Prostate gland (tissue), 2 donors: ENCODE data around the gene SELENOP. TPM values are rescaled to one million over a fixed set of nuclear protein-coding genes. Genes with fewer than 3 reads are reported as not detected.
A peak's percentile ranks its signal among the peaks of the same experiment; 100 is the strongest.
"Not testable (repeated sequence)": the region's sequence is repeated elsewhere in the genome, so short reads cannot be mapped to it uniquely, and the experiment has no call there.

Experiments used
- DNase-seq: peaks from one replicate; pipeline ENCODE4 v3.0.0-alpha.2; 2019; ENCODE audit warnings: low spot score
- H3K27ac ChIP-seq, 2 donors: fragments of 200-600 bp; sonication (generic); 2 replicates each; pipeline ENCODE4 v1.5.1; 2017 to 2019
- H3K27me3 ChIP-seq: fragments of 200-600 bp; sonication (generic); replicated peaks from 2 replicates; pipeline ENCODE4 v1.5.1; 2019; ENCODE audit not compliant: insufficient read depth
- H3K36me3 ChIP-seq, 2 donors: fragments of 200-600 bp; sonication (generic); 1 replicate in 1 of 2; 2 replicates in 1 of 2; pipeline versions ENCODE4 v1.5.1 to v1.8.1; 2017 to 2019
- H3K4me1 ChIP-seq: fragments of 200-600 bp; sonication (generic); replicated peaks from 2 replicates; pipeline ENCODE4 v1.5.1; 2019
- H3K4me3 ChIP-seq, 2 donors: fragments of 200-600 bp; sonication (generic); 2 replicates each; pipeline ENCODE4 v1.5.1; 2017 to 2019
- H3K9me3 ChIP-seq: fragments of 200-600 bp; sonication (generic); 2 replicates; pipeline ENCODE4 v1.5.1; 2017
- CTCF ChIP-seq, 4 experiments: fragments of 200-600 bp in 2 of 4; fragments of 450-650 bp in 2 of 4; sonication (generic) in 2 of 4; IDR thresholded peaks; 1 replicate in 3 of 4; 2 replicates in 1 of 4; pipeline ENCODE4 v1.5.1; 2016 to 2019; ENCODE audit warnings: antibody characterized with exemption in 4 of 4, mild to moderate bottlenecking in 2 of 4, moderate library complexity in 2 of 4
- POLR2A ChIP-seq: fragments of 450-650 bp; IDR thresholded peaks from one replicate; pipeline ENCODE4 v1.6.1; 2016; ENCODE audit warnings: antibody characterized with exemption, mild to moderate bottlenecking
- POLR2AphosphoS5 ChIP-seq: sonication (generic); formaldehyde crosslinking; IDR thresholded peaks from one replicate; pipeline ENCODE4 v1.6.1; 2017; ENCODE audit warnings: antibody characterized with exemption
- WGBS: methylation state at CpG from one replicate; pipeline ENCODE4 v1.1.5; 2018; 5-methylcytosine and 5-hydroxymethylcytosine counted together
- intact Hi-C: fragments of 100-400 bp; cut with DNase I; formaldehyde crosslinking; loops from one replicate; pipeline ENCODE4 v1.14.2; 2022
- total RNA-seq, 2 donors: library from RNA; depleted of rRNA; stranded (reverse); fragments of >200 nt; gene quantifications; one replicate each; pipeline ENCODE4 v1.1.0, GENCODE V29; 2016

The SELENOP gene
- total RNA-seq, 2 donors from 2014 or later, result 228 to 503 TPM

- intact Hi-C loops, result no loop called here
- no peak for TF ChIP-seq POLR2A
- no peak for TF ChIP-seq POLR2AphosphoS5
- no peak for TF ChIP-seq CTCF (IDR thresholded peaks at IDR 0.05)
- H3K9me3 ChIP-seq, result no peaks in the 10 kb centered on the region
Measured at GRCh38 chr5:42822548-42822947, 10.9 kb upstream of the SELENOP start.

GRCh38 chr5:42819745-42820144 lies 8.1 kb upstream of the SELENOP start:
- H3K36me3 ChIP-seq, result no peaks in the 10 kb centered on the region
- no peak for DNase-seq
- intact Hi-C loops, result no loop called here
- H3K9me3 ChIP-seq, result no peaks in the 10 kb centered on the region
- TF ChIP-seq CTCF (IDR thresholded peaks at IDR 0.05), result no peak
- no peak for TF ChIP-seq POLR2AphosphoS5
- TF ChIP-seq POLR2A, result no peak
- H3K4me3 ChIP-seq, result no peak overlapping the region
- WGBS, result 49% methylated on average over 2 of the region's 2 CpGs
- no peaks in the 10 kb centered on the region for H3K27me3 ChIP-seq
- no peaks in the 10 kb centered on the region for H3K4me1 ChIP-seq
- no peak overlapping the region for H3K27ac ChIP-seq

More at GRCh38 chr5:42822548-42822947, 10.9 kb upstream of the SELENOP start:
- no peaks in the 10 kb centered on the region for H3K27me3 ChIP-seq
- DNase-seq, result no peak
- no peaks in the 10 kb centered on the region for H3K36me3 ChIP-seq
- 75% methylated on average over 2 of the region's 2 CpGs for WGBS
- no peaks in the 10 kb centered on the region for H3K4me1 ChIP-seq
- no peak overlapping the region for H3K27ac ChIP-seq
- H3K4me3 ChIP-seq, result no peak overlapping the region

GRCh38 chr5:42816546-42816945 lies 4.9 kb upstream of the SELENOP start:
- intact Hi-C loops, H3K4me1 ChIP-seq, H3K27me3 ChIP-seq, H3K27ac ChIP-seq, H3K4me3 ChIP-seq, H3K36me3 ChIP-seq, H3K9me3 ChIP-seq, DNase-seq: not testable (repeated sequence)
- 94% methylated on average over 2 of the region's 2 CpGs for whole genome bisulfite sequencing

- peak overlapping the region in 1 of 2 donors; percentile 17 for H3K27ac ChIP-seq
- intact Hi-C loops, result no loop called here
- H3K36me3 ChIP-seq, result no peaks in the 10 kb centered on the region
- peaks cover 2% of the 10 kb centered on the region for H3K4me1 ChIP-seq
- no peak for DNase-seq
- no peak for TF ChIP-seq CTCF (IDR thresholded peaks at IDR 0.05)
- TF ChIP-seq POLR2A, result no peak
- TF ChIP-seq POLR2AphosphoS5, result no peak
- WGBS, result 92% methylated on average over 19 of the region's 19 CpGs
- H3K9me3 ChIP-seq, result no peaks in the 10 kb centered on the region
- no peak overlapping the region for H3K4me3 ChIP-seq
- H3K27me3 ChIP-seq, result no peaks in the 10 kb centered on the region
Measured at GRCh38 chr5:42813533-42813932, 1.8 kb upstream of the SELENOP start.

- intact Hi-C loops, result no loop called here
- peak overlapping the region; percentile 82 to 83 for H3K27ac ChIP-seq
- H3K9me3 ChIP-seq, result no peaks in the 10 kb centered on the region
- peaks cover 8% of the 10 kb centered on the region for H3K4me1 ChIP-seq
- no peaks in the 10 kb centered on the region for H3K27me3 ChIP-seq
- no peak for DNase-seq
- no peak for TF ChIP-seq CTCF (IDR thresholded peaks at IDR 0.05)
- TF ChIP-seq POLR2A, result no peak
- TF ChIP-seq POLR2AphosphoS5, result no peak
- WGBS, result 80% methylated on average over 2 of the region's 2 CpGs
- no peaks in the 10 kb centered on the region for H3K36me3 ChIP-seq
- H3K4me3 ChIP-seq, result no peak overlapping the region
Measured at GRCh38 chr5:42812620-42813019, 928 bp upstream of the SELENOP start.
